ENCODE results near the gene AGPAT3. TPM values are rescaled to one million over a fixed set of nuclear protein-coding genes. Genes with fewer than 3 reads are reported as not detected.
"Not testable (repeated sequence)": the region's sequence is repeated elsewhere in the genome, so short reads cannot be mapped to it uniquely, and the experiment has no call there.

Gene AGPAT3
- total and polyA plus RNA-seq, 2 donors (not counting 3 experiments of a cell fraction or from before 2014, with no cell fraction given): 39.9 to 76.7 TPM

- Histone ChIP-seq H3K27me3 (ENCODE audit: control insufficient read depth in 2 of 2, insufficient read depth in 2 of 2, low read length in 2 of 2) (no peaks in the 10 kb centered on the region), H3K9ac (replicated peaks; ENCODE audit: extremely low read depth, insufficient read depth, low read length) (no peak overlapping the region), H3K9me3 (replicated peaks; ENCODE audit: control insufficient read depth, insufficient read depth, low read length) (no peaks in the 10 kb centered on the region), H3K27ac (ENCODE audit: insufficient read depth, low read depth, low read length) (no peak overlapping the region), H3K36me3 (ENCODE audit: control insufficient read depth in 2 of 2, extremely low read depth in 1 of 2, insufficient read depth in 2 of 2, low read length in 2 of 2) (no peaks in the 10 kb centered on the region), H3K4me1 (ENCODE audit: control insufficient read depth, extremely low read depth, insufficient read depth, low read length) (no peaks in the 10 kb centered on the region), H3K79me2 (ENCODE audit: control insufficient read depth, insufficient read depth, low read length) (no peaks in the 10 kb centered on the region), H3K9me1 (replicated peaks; ENCODE audit: control insufficient read depth, extremely low read depth, insufficient read depth, low read length) (no peaks in the 10 kb centered on the region), H4K20me1 (replicated peaks; ENCODE audit: control insufficient read depth, extremely low read depth, insufficient read depth, low read length) (no peaks in the 10 kb centered on the region), H2AFZ (ENCODE audit: low read depth, low read length) (no peak overlapping the region), H3K4me3 (replicated peaks in 1 of 3; ENCODE audit: insufficient read depth in 1 of 3, low read depth in 1 of 3, low read length in 3 of 3) (no peak overlapping the region), H3K4me2 (ENCODE audit: insufficient read depth, low read length) (no peak overlapping the region)
- intact Hi-C loops (cut with micrococcal nuclease): no loop called here
- DNase-seq (ENCODE audit: low read depth, low spot score) (no peak), FAIRE-seq (no peak)
- CTCF ChIA-PET: no interaction called here
- dilution Hi-C loops (cut with MboI; ENCODE audit: extremely low pct_ligation_motif_present, low sequenced_read_pairs): no loop called here
- BruUV-seq (replicated peaks): no TSS peak
- TF ChIP-seq JUN (IDR thresholded peaks at IDR 0.05; ENCODE audit: borderline replicate concordance, insufficient read depth, insufficient read length, low read depth): no peak
- no peak for TF ChIP-seq POLR2A (IDR thresholded peaks at IDR 0.05; ENCODE audit: low read depth, low read length)
- TF ChIP-seq EZH2 (IDR thresholded peaks at IDR 0.05; ENCODE audit: borderline replicate concordance, low read depth, low read length, severe bottlenecking): no peak
- TF ChIP-seq GATA2 (IDR thresholded peaks at IDR 0.05; ENCODE audit: insufficient read depth, insufficient read length, low read depth, low read length): no peak
- no peak for TF ChIP-seq FOS (IDR thresholded peaks at IDR 0.05; ENCODE audit: borderline replicate concordance, insufficient read depth, low read length)
- no peak for TF ChIP-seq MAX (IDR thresholded peaks at IDR 0.05; ENCODE audit: insufficient read depth, insufficient read length)
- TF ChIP-seq POLR2AphosphoS5 (IDR thresholded peaks at IDR 0.05; ENCODE audit: insufficient read depth, low read depth, low read length): no peak
- no peak for TF ChIP-seq CTCF (IDR thresholded peaks at IDR 0.05; ENCODE audit: extremely low read depth in 1 of 2, insufficient read depth in 1 of 2, low read depth in 1 of 2, low read length in 2 of 2)
- no peak for TF ChIP-seq MYC (IDR thresholded peaks at IDR 0.05; ENCODE audit: low read depth, low read length)
- POLR2A ChIA-PET: no interaction called here
Observed at GRCh38 chr21:43820466-43820865, 44.6 kb upstream of the AGPAT3 start.

- H3K27me3 ChIP-seq (ENCODE audit: control insufficient read depth in 2 of 2, insufficient read depth in 2 of 2, low read length in 2 of 2); H3K9ac ChIP-seq (replicated peaks; ENCODE audit: extremely low read depth, insufficient read depth, low read length); dilution Hi-C loops (cut with MboI; ENCODE audit: extremely low pct_ligation_motif_present, low sequenced_read_pairs); H3K36me3 ChIP-seq (ENCODE audit: control insufficient read depth in 2 of 2, extremely low read depth in 1 of 2, insufficient read depth in 2 of 2, low read length in 2 of 2); FAIRE-seq; H3K79me2 ChIP-seq (ENCODE audit: control insufficient read depth, insufficient read depth, low read length); H3K9me1 ChIP-seq (replicated peaks; ENCODE audit: control insufficient read depth, extremely low read depth, insufficient read depth, low read length); H2AFZ ChIP-seq (ENCODE audit: low read depth, low read length); H3K27ac ChIP-seq (ENCODE audit: insufficient read depth, low read depth, low read length); H3K4me3 ChIP-seq (replicated peaks in 1 of 3; ENCODE audit: insufficient read depth in 1 of 3, low read depth in 1 of 3, low read length in 3 of 3); H4K20me1 ChIP-seq (replicated peaks; ENCODE audit: control insufficient read depth, extremely low read depth, insufficient read depth, low read length); CTCF ChIA-PET; intact Hi-C loops (cut with micrococcal nuclease); POLR2A ChIA-PET; H3K9me3 ChIP-seq (replicated peaks; ENCODE audit: control insufficient read depth, insufficient read depth, low read length); BruUV-seq (replicated peaks); H3K4me2 ChIP-seq (ENCODE audit: insufficient read depth, low read length); H3K4me1 ChIP-seq (ENCODE audit: control insufficient read depth, extremely low read depth, insufficient read depth, low read length); DNase-seq (ENCODE audit: low read depth, low spot score): not testable (repeated sequence)
Observed at GRCh38 chr21:43822166-43822565, 42.9 kb upstream of the AGPAT3 start.

- H3K27me3 ChIP-seq (ENCODE audit: control insufficient read depth in 2 of 2, insufficient read depth in 2 of 2, low read length in 2 of 2); H3K9me1 ChIP-seq (replicated peaks; ENCODE audit: control insufficient read depth, extremely low read depth, insufficient read depth, low read length); H3K36me3 ChIP-seq (ENCODE audit: control insufficient read depth in 2 of 2, extremely low read depth in 1 of 2, insufficient read depth in 2 of 2, low read length in 2 of 2); DNase-seq (ENCODE audit: low read depth, low spot score); H4K20me1 ChIP-seq (replicated peaks; ENCODE audit: control insufficient read depth, extremely low read depth, insufficient read depth, low read length); H3K4me2 ChIP-seq (ENCODE audit: insufficient read depth, low read length); H3K27ac ChIP-seq (ENCODE audit: insufficient read depth, low read depth, low read length); H2AFZ ChIP-seq (ENCODE audit: low read depth, low read length); POLR2A ChIA-PET; H3K79me2 ChIP-seq (ENCODE audit: control insufficient read depth, insufficient read depth, low read length); FAIRE-seq; H3K9me3 ChIP-seq (replicated peaks; ENCODE audit: control insufficient read depth, insufficient read depth, low read length); H3K4me1 ChIP-seq (ENCODE audit: control insufficient read depth, extremely low read depth, insufficient read depth, low read length); BruUV-seq (replicated peaks); intact Hi-C loops (cut with micrococcal nuclease); H3K9ac ChIP-seq (replicated peaks; ENCODE audit: extremely low read depth, insufficient read depth, low read length); dilution Hi-C loops (cut with MboI; ENCODE audit: extremely low pct_ligation_motif_present, low sequenced_read_pairs); H3K4me3 ChIP-seq (replicated peaks in 1 of 3; ENCODE audit: insufficient read depth in 1 of 3, low read depth in 1 of 3, low read length in 3 of 3): not testable (repeated sequence)
- CTCF ChIA-PET: interaction anchor here (2.4 kb wide), 1 partner anchor 152 kb away, joined by 12 read pairs; no protein-coding TSS in a partner anchor
Observed at GRCh38 chr21:43822741-43823140, 42.3 kb upstream of the AGPAT3 start.
